GM12873 (cell line): ENCODE results near the gene MAPK13.
A peak's percentile ranks its signal among the peaks of the same experiment; 100 is the strongest.

ENCODE experiments used
- TF ChIP-seq, protein P1 (sequence below): IDR thresholded peaks from 2 replicates; pipeline ENCODE4 v1.5.1; 2012; ENCODE audit warnings: low read depth, mild to moderate bottlenecking, moderate library complexity, low read length, control low read depth; ENCODE audit not compliant: insufficient read depth; ENCODE audit errors: missing control alignments

Gene MAPK13

DNA sequence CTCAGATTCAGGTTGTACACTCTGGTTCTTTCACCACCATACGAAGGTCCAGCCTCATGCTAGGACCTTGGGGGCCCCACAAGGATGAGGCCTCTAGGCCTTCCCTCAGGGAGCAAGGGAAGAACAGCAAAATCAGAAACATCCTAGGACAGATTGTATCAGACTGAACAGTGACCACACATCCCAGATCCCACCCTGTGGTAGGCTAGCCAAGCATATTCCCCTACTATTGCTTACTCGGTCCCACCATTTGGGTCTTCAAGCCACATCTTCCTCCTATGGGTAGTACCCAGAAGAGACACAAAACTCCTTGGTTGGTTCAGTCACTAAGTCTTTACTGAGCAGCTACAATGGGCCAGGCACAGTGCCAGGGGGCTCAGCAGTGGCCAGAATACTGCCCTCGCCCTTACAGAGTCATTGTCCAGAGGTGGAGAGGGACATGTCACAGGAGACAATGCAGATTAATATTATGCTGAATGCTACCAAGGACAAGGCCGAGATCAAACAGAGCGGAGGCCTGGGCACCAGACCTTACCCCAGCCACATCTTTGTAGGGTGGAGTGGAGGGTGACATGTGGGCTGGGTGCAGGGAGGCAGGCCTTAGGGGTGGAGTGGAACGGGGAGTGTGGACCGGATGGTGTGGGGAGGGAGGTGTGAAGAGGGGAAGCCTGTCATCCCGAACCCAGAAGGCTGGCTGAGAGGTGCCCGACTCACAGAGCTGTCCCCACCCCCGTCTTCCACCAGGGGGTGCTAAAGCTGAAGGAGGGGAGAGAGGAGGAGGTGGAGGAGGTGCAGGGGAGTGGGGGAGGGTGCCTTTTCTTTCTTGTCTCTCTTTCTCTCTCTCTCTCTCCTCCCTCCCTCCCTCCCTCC, 6.8 kb upstream of the MAPK13 start:
- TF ChIP-seq, protein P1, sequence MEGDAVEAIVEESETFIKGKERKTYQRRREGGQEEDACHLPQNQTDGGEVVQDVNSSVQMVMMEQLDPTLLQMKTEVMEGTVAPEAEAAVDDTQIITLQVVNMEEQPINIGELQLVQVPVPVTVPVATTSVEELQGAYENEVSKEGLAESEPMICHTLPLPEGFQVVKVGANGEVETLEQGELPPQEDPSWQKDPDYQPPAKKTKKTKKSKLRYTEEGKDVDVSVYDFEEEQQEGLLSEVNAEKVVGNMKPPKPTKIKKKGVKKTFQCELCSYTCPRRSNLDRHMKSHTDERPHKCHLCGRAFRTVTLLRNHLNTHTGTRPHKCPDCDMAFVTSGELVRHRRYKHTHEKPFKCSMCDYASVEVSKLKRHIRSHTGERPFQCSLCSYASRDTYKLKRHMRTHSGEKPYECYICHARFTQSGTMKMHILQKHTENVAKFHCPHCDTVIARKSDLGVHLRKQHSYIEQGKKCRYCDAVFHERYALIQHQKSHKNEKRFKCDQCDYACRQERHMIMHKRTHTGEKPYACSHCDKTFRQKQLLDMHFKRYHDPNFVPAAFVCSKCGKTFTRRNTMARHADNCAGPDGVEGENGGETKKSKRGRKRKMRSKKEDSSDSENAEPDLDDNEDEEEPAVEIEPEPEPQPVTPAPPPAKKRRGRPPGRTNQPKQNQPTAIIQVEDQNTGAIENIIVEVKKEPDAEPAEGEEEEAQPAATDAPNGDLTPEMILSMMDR: peak; percentile 86

GRCh38 chr6:36124881-36125280, 5.4 kb upstream of the MAPK13 start:
- TF ChIP-seq, protein P1: no peak

GRCh38 chr6:36125575-36125974, 4.7 kb upstream of the MAPK13 start:
- TF ChIP-seq, protein P1: no peak

DNA sequence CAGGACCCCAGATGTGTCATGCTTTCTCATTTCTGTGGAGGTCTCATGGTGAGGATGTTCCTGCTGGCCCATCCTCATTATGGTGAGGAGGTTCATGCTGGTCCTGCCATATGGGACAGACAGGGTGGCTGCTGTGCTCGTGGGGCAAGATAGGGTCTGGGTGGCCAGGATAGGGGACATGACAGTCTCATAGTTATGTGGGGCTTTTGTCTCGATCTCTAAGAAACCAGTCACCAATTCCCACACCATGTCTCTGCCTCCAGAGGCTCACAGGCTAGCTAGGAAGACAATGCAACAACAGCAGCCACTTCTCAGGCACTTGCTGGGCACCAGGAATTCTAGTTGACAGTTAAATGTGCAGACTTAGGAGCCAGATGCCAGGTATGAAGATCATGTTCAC, 4.2 kb upstream of the MAPK13 start:
- TF ChIP-seq, protein P1: no peak

DNA sequence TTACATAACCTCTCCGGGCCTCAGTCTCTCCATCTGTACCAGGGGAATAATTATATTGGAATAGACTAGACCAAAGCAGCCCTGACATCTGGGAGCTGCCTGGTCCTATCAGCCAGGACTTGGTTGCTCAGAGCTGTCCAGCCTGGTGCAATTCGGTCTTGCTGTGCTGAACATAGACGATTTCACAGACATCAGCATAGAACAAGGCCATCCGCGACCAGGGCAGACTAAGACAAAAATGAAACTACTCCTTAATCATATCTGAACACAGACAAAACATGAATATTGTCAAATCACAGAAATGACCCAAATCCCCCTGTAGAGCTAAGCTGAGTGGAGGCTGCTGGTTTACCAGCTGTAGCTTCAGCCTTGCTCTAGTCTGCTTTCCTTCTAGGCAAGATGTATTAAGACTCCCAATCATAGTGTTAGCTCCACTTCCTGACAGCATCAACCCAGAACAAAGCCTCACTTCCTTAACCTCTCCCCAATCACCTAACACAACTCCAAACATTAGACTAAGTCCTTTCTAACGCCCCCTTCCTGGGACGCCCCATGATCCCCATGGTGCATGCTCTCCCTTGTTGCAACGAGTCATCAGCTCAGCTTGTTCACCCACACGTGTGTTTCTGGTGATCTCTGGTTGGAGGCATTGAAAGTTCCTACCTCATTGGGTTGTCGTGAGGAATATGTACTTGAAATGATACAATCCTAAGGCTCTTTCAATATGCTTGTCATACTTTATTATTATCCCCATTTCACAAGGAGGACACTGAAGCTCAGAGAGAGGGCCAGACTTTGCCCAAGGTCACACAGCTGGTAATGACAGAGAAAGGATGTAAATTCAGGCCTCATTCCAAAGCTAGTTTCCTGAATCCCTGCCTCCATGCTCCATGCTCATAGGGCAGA, 3.5 kb upstream of the MAPK13 start:
- TF ChIP-seq, protein P1: no peak

- TF ChIP-seq, protein P1: no peak
These were observed 2.8 kb upstream of the MAPK13 start for GRCh38 chr6:36127462-36128016.

DNA sequence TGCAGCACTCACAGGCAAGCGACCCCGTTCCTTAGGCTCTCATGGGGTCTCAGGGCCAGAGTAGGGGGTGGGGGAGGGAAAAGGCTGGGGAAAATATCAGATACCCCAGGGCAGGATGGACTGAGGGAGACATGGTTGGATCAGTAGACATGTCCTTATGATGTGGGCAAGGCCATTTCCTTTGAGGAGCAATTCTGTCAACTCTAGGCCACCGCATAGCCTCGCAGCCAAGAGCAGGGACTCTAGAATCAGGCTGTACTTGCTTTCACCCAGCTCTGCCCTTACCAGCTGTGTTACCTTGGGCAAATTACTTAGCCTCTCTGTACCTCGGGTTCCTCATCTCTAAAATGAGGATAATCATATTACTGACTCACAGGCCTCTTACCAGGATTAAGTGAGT, 2.2 kb upstream of the MAPK13 start:
- TF ChIP-seq, protein P1: no peak
